Activated CD8-positive, alpha-beta T cell treated with anti-CD3 and anti-CD28 coated beads for 36 hours (primary cell): Measurements from ENCODE around the gene FASN. TPM values are rescaled to one million over a fixed set of nuclear protein-coding genes. Genes with fewer than 3 reads are reported as not detected.

Experiments
- ATAC-seq: fragments of 200-7000 bp; cut with Tn5 transposase; one replicate; pipeline ENCODE4 v1.10.0; 2021; ENCODE audit warnings: mild to moderate bottlenecking, moderate library complexity
- CTCF ChIA-PET: fragments of 350-600 bp; sonication (Branson Sonifier 250); formaldehyde crosslinking; loops from one replicate; lab custom pipeline; 2021; ENCODE audit warnings: antibody characterized with exemption; lab: Charles Lee
- POLR2A ChIA-PET: fragments of 350-600 bp; sonication (Branson Sonifier 250); formaldehyde crosslinking; loops from one replicate; lab custom pipeline; 2021; ENCODE audit warnings: antibody characterized with exemption; lab: Charles Lee
- DNase-seq: peaks from one replicate; pipeline ENCODE4 v3.0.0-alpha.2; 2020
- H3K27ac Mint-ChIP-seq: one replicate; pipeline ENCODE4 v1.8.0; 2021; ENCODE audit warnings: mild to moderate bottlenecking, mixed read lengths
- H3K27me3 Mint-ChIP-seq: one replicate; pipeline ENCODE4 v1.8.0; 2021; ENCODE audit warnings: mixed read lengths
- H3K36me3 Mint-ChIP-seq: one replicate; pipeline ENCODE4 v1.8.0; 2021; ENCODE audit warnings: low read depth, mixed read lengths
- H3K4me1 Mint-ChIP-seq: one replicate; pipeline ENCODE4 v1.8.0; 2021; ENCODE audit warnings: low read depth, mixed read lengths
- H3K4me3 Mint-ChIP-seq: one replicate; pipeline ENCODE4 v1.8.0; 2021; ENCODE audit warnings: mild to moderate bottlenecking, moderate library complexity, mixed read lengths
- H3K9me3 Mint-ChIP-seq: one replicate; pipeline ENCODE4 v1.8.0; 2021; ENCODE audit warnings: mixed read lengths
- intact Hi-C: fragments of 100-400 bp; cut with micrococcal nuclease; formaldehyde crosslinking; loops from one replicate; pipeline ENCODE4 v1.10.0; 2022
- total RNA-seq, 2 experiments: library from RNA; stranded (reverse); gene quantifications; one replicate each; pipeline ENCODE4 v1.2.3, GENCODE V29; 2021
- TF ChIP-seq, protein P1 (sequence below): fragments of 200-600 bp; IDR thresholded peaks from one replicate; pipeline ENCODE4 v1.8.0; 2022; ENCODE audit warnings: antibody characterized with exemption, mild to moderate bottlenecking

FASN gene
- total RNA-seq, 2 experiments from 2014 or later, result 250 to 260 TPM

DNA sequence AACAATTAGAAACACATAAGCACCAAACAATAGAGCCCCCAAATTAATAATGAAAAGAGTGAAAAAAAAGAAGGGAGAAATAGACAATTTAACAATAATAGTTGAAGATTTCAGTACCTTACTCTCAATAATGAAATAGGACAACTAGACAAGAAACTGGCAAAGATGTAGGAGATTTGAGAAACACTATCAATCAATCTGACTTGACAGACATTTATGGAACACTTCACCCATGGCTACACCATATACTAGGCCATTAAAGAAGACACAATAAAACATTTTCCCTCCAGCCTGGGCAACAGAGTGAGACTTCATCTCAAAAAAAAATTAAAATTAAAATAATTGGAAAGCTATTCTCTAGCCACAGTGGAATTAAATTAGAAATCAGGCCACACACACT lies 27.4 kb downstream of the FASN start:
- CTCF ChIA-PET, result interaction anchor here (1.3 kb wide), 1 partner anchor 32 kb away, joined by 3 read pairs; no protein-coding TSS in a partner anchor
- no peaks in the 10 kb centered on the region for H3K9me3 Mint-ChIP-seq

DNA sequence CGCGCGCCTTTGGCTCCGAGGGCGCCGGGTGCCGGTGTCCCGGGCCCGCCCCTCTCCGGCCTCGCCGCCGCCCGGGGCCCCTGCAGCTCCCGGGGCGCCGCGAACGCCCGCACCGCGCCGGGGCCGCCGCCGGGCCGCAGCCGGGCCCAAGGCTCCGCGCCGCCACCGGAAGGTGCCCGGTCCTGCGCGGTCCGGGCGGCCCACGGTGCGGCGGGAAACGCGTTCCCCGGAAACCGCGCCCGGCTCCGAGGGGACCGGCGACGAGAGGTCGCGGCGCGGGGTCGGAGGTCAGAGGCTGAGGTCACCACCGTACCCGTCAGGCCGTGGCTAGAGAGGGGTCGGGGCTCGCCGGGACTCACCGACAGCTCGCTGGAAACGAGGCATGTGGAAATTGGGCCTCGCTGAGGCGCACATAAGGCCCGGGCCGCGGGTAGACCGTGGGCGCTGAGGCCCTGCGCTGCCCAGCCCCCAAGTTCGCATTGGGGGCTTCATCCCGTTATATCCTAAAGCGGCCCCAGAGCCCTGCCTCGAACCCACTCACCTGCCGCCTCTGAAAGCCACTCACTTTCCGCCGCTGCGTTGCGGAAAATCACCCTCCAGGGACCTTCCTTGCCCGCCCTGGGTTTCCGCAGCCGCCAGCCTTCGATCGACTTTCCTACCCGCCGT lies 32.3 kb downstream of the FASN start, which contains the start of gene DUS1L:
DUS1L (minus strand) TSS at position 167 of the 666 bp plus-strand sequence. CDS start 745 bp downstream, outside the sequence.
- Mint-ChIP-seq H3K4me1 (peaks cover 14% of the 10 kb centered on the region), H3K27me3 (no peaks in the 10 kb centered on the region), H3K27ac (peak within 1 kb of the TSS; percentile 88), H3K9me3 (no peaks in the 10 kb centered on the region), H3K36me3 (no peaks in the 10 kb centered on the region), H3K4me3 (peak within 1 kb of the TSS; percentile 85)
- CTCF ChIA-PET, result interaction anchor here (1.0 to 2.9 kb wide), 4 partner anchors 28 to 43 kb away, joined by 3 to 16 read pairs (median 3); partner anchors contain the start of gene DCXR
- POLR2A ChIA-PET, result interaction anchor here (0.6 to 7.4 kb wide), 20 partner anchors 11 to 195 kb away, joined by 3 to 98 read pairs (median 4); partner anchors contain the start of genes ARHGDIA, DCXR, FASN and GPS1
- ATAC-seq, result peak; percentile 93
- peak; percentile 67 for DNase-seq
- intact Hi-C loops, result no loop called here
- TF ChIP-seq, protein P1, sequence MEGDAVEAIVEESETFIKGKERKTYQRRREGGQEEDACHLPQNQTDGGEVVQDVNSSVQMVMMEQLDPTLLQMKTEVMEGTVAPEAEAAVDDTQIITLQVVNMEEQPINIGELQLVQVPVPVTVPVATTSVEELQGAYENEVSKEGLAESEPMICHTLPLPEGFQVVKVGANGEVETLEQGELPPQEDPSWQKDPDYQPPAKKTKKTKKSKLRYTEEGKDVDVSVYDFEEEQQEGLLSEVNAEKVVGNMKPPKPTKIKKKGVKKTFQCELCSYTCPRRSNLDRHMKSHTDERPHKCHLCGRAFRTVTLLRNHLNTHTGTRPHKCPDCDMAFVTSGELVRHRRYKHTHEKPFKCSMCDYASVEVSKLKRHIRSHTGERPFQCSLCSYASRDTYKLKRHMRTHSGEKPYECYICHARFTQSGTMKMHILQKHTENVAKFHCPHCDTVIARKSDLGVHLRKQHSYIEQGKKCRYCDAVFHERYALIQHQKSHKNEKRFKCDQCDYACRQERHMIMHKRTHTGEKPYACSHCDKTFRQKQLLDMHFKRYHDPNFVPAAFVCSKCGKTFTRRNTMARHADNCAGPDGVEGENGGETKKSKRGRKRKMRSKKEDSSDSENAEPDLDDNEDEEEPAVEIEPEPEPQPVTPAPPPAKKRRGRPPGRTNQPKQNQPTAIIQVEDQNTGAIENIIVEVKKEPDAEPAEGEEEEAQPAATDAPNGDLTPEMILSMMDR, result no peak

More for the DNA sequence above, 27.4 kb downstream of the FASN start:
- TF ChIP-seq, protein P1, result no peak
- H3K4me1 Mint-ChIP-seq, result peaks cover 5% of the 10 kb centered on the region
- no peak for ATAC-seq
- H3K4me3 Mint-ChIP-seq, result no peak overlapping the region
- DNase-seq, result no peak
- no peaks in the 10 kb centered on the region for H3K27me3 Mint-ChIP-seq
- intact Hi-C loops, result no loop called here
- no peaks in the 10 kb centered on the region for H3K36me3 Mint-ChIP-seq
- POLR2A ChIA-PET, result interaction anchor here (1.0 kb wide), 1 partner anchor 179 kb away, joined by 3 read pairs; the partner anchor contains the start of gene ANAPC11
- H3K27ac Mint-ChIP-seq, result no peak overlapping the region

DNA sequence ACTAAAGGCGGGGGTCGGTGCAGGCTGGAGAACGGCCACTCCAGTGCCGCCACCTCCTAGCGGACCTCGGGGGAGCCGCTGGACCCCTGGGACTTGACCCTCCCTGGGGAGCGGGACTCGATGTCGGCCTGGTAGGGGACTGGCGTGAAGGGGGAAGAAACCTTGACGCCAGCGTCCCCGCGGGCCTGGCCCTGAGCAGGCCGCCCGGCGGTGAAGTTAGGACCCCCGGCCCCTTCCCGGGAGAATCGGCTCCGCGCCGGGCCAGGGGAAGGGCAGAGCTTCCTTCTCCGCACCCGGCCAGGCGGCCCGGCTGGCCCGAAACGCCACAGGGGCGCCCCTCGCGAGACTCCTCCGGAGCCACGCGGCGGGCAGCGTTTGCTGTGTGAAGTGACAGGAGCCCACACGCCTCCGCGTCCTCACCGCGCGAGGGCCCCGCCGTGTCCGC lies 32.8 kb downstream of the FASN start:
- intact Hi-C loops, result no loop called here
- ChIA-PET POLR2A (interaction anchor here (0.6 to 7.4 kb wide), 18 partner anchors 11 to 195 kb away, joined by 3 to 98 read pairs (median 4); partner anchors contain the start of genes ARHGDIA, DCXR, FASN and GPS1), CTCF (interaction anchor here (1.0 to 2.9 kb wide), 3 partner anchors 28 to 35 kb away, joined by 3 to 16 read pairs (median 3); partner anchors contain the start of gene DCXR)
- DNase-seq (peak; percentile 43), ATAC-seq (peak; percentile 58)
- Mint-ChIP-seq H3K36me3 (peaks cover under 1% of the 10 kb centered on the region), H3K4me1 (peaks cover 14% of the 10 kb centered on the region), H3K27ac (peak overlapping the region; percentile 61), H3K27me3 (no peaks in the 10 kb centered on the region), H3K4me3 (peak overlapping the region; percentile 75), H3K9me3 (no peaks in the 10 kb centered on the region)
- TF ChIP-seq, protein P1, result no peak

DNA sequence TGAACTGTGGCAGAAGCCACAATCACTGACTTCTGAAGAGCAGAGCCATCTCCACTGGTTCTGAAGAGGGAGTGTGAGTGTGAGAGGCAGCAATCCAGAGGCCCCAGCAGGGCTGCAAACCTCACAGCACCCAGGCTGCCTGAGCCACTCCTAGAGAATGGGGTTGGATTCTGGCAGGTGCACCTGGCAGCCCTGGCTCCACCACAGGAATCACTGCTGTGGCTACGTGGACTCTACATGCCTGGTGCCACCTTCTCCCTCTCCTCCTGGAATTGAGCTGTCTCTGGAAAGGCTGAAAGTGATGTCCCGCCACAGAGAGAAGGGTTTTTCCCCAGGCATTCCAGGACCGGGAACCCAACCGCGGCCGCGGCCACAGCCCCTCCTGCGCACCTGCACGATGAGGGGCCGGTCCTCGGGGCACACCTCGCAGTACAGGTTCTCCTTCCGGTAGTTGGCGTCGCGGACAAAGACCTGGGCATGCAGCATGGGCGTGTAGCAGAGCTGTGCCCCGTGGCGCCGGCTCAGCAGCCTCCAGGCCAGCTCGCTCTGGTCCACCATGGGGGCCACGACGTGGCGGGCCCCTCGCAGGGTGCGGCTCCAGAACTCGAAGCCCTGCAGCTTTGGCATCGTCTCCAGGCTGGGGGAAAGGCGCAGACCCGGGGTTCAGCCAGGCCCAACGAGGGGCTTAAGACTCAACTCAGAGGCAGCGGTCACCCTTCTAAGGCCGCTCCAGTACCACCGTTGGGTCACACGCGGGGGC lies 33.4 kb downstream of the FASN start:
- TF ChIP-seq, protein P1, result no peak
- Mint-ChIP-seq H3K9me3 (no peaks in the 10 kb centered on the region), H3K27ac (peak overlapping the region; percentile 61), H3K4me3 (peak overlapping the region; percentile 75), H3K4me1 (peaks cover 14% of the 10 kb centered on the region), H3K36me3 (peaks cover 1% of the 10 kb centered on the region), H3K27me3 (no peaks in the 10 kb centered on the region)
- DNase-seq (no peak), ATAC-seq (no peak)
- ChIA-PET CTCF (interaction anchor here (1.2 to 2.9 kb wide), 2 partner anchors 30 to 34 kb away, joined by 3 to 16 read pairs; no protein-coding TSS in a partner anchor), POLR2A (interaction anchor here (0.8 to 7.4 kb wide), 17 partner anchors 9 to 194 kb away, joined by 3 to 98 read pairs (median 4); partner anchors contain the start of genes ARHGDIA, DCXR, FASN and GPS1)
- intact Hi-C loops, result no loop called here
